GM21528 (cell line): ENCODE results near the gene SLC17A9.

Experiments
- ATAC-seq: cut with Tn5 transposase; IDR thresholded peaks from one replicate; pipeline ENCODE4 v1.9.1; 2021; ENCODE audit warnings: mild to moderate bottlenecking, moderate library complexity; ENCODE audit not compliant: unreplicated experiment, low FRiP score

SLC17A9 gene

GRCh38 chr20:62979310-62979709 is 26.8 kb downstream of the SLC17A9 start:
- no peak for ATAC-seq

- no peak for ATAC-seq
Measured at GRCh38 chr20:62979876-62980373, 27.4 kb downstream of the SLC17A9 start.

- ATAC-seq, result no peak
Measured at GRCh38 chr20:62980380-62980960, 28.0 kb downstream of the SLC17A9 start.

- ATAC-seq, result no peak
Measured at GRCh38 chr20:62980970-62981369, 28.5 kb downstream of the SLC17A9 start.

- no peak for ATAC-seq
Measured at GRCh38 chr20:62982124-62983075, 29.9 kb downstream of the SLC17A9 start.

- no peak for ATAC-seq
Measured at GRCh38 chr20:62983210-62983609, 30.7 kb downstream of the SLC17A9 start.

- ATAC-seq, result no peak
Measured at GRCh38 chr20:62984666-62985443, 32.3 kb downstream of the SLC17A9 start.

GRCh38 chr20:62985444-62985778 is 32.9 kb downstream of the SLC17A9 start:
- no peak for ATAC-seq

GRCh38 chr20:62986257-62986800 is 33.8 kb downstream of the SLC17A9 start:
- ATAC-seq, result no peak

GRCh38 chr20:62987114-62987513 is 34.6 kb downstream of the SLC17A9 start:
- no peak for ATAC-seq

GRCh38 chr20:62989201-62989601 is 36.7 kb downstream of the SLC17A9 start:
- no peak for ATAC-seq

- ATAC-seq, result no peak
Measured at GRCh38 chr20:62990306-62990825, 37.9 kb downstream of the SLC17A9 start.

- ATAC-seq, result no peak
Measured at GRCh38 chr20:62991196-62991807, 38.8 kb downstream of the SLC17A9 start.

GRCh38 chr20:62991863-62992262 is 39.4 kb downstream of the SLC17A9 start:
- ATAC-seq, result no peak

- no peak for ATAC-seq
Measured at GRCh38 chr20:62993856-62994494, 41.5 kb downstream of the SLC17A9 start.

- no peak for ATAC-seq
Measured at GRCh38 chr20:62994869-62995281, 42.4 kb downstream of the SLC17A9 start.

- no peak for ATAC-seq
Measured at GRCh38 chr20:62995481-62995880, 43.0 kb downstream of the SLC17A9 start.

GRCh38 chr20:62995898-62996595 is 43.5 kb downstream of the SLC17A9 start:
- no peak for ATAC-seq

GRCh38 chr20:62996596-62996982 is 44.1 kb downstream of the SLC17A9 start:
- ATAC-seq, result no peak
